DND-41 (cell line): ENCODE data around the gene PRKCE.

Experiments
- ATAC-seq: fragments of 200-7000 bp; cut with Tn5 transposase; 3 replicates; pipeline ENCODE4 v1.9.1; 2021; ENCODE audit warnings: low read depth; ENCODE audit not compliant: insufficient read depth
- DNase-seq: peaks from one replicate; pipeline ENCODE4 v3.0.0-alpha.2; 2020
- H2AFZ ChIP-seq: 2 replicates; pipeline ENCODE4 v1.6.0; 2012; ENCODE audit warnings: low read depth, low read length
- H3K27ac ChIP-seq: 2 replicates; pipeline ENCODE4 v1.5.1; 2012; ENCODE audit warnings: low read length, inconsistent platforms
- H3K27me3 ChIP-seq: fragments of 200-600 bp; sonication (generic); 2 replicates; pipeline ENCODE4 v1.6.0; 2012; ENCODE audit warnings: low read length, mild to moderate bottlenecking, inconsistent platforms; ENCODE audit not compliant: insufficient read depth, poor library complexity
- H3K36me3 ChIP-seq: 2 replicates; pipeline ENCODE4 v1.5.1; 2012; ENCODE audit warnings: low read length, inconsistent platforms; ENCODE audit not compliant: insufficient read depth
- H3K4me1 ChIP-seq: 2 replicates; pipeline ENCODE4 v1.5.1; 2012; ENCODE audit warnings: mild to moderate bottlenecking, low read length; ENCODE audit not compliant: insufficient read depth
- H3K4me2 ChIP-seq: 2 replicates; pipeline ENCODE4 v1.6.0; 2012; ENCODE audit warnings: mild to moderate bottlenecking, moderate library complexity, low read length, inconsistent platforms; ENCODE audit not compliant: insufficient read depth
- H3K4me3 ChIP-seq, 2 experiments: fragments of 200-600 bp in 1 of 2; shearing (Covaris generic) in 1 of 2; 2 replicates each; pipeline ENCODE4 v1.5.1; 2012 to 2016; ENCODE audit warnings: inconsistent platforms in 2 of 2, low read length in 2 of 2, mild to moderate bottlenecking in 2 of 2, low read depth in 1 of 2, moderate library complexity in 1 of 2
- H3K79me2 ChIP-seq: 2 replicates; pipeline ENCODE4 v1.6.0; 2012; ENCODE audit warnings: low read length, inconsistent platforms; ENCODE audit not compliant: insufficient read depth
- H3K9ac ChIP-seq: 2 replicates; pipeline ENCODE4 v1.6.0; 2012; ENCODE audit warnings: low read depth, mild to moderate bottlenecking, inconsistent platforms, low read length, moderate library complexity
- H3K9me3 ChIP-seq: 2 replicates; pipeline ENCODE4 v1.5.1; 2012; ENCODE audit warnings: low read length, moderate library complexity, mild to moderate bottlenecking, inconsistent platforms; ENCODE audit not compliant: insufficient read depth, severe bottlenecking
- H4K20me1 ChIP-seq: 2 replicates; pipeline ENCODE4 v1.6.0; 2012; ENCODE audit warnings: low read length; ENCODE audit not compliant: insufficient read depth
- CTCF ChIP-seq: IDR thresholded peaks from 2 replicates; pipeline ENCODE4 v1.5.1; 2012; ENCODE audit warnings: borderline replicate concordance, low read length, moderate library complexity, mild to moderate bottlenecking; ENCODE audit not compliant: poor library complexity, severe bottlenecking; ENCODE audit errors: extremely low read depth
- EZH2 ChIP-seq: IDR thresholded peaks from 3 replicates; pipeline ENCODE4 v1.6.1; 2012; ENCODE audit warnings: borderline replicate concordance, low read depth, mild to moderate bottlenecking, moderate library complexity, low read length, inconsistent platforms; ENCODE audit not compliant: severe bottlenecking

Gene PRKCE

GRCh38 chr2:46193855-46194254, 542.4 kb downstream of the PRKCE start:
- peaks cover 6% of the 10 kb centered on the region for H3K4me1 ChIP-seq
- TF ChIP-seq EZH2 = no peak
- no peak for TF ChIP-seq CTCF
- H3K4me3 ChIP-seq = no peak overlapping the region
- H3K9me3 ChIP-seq = no peaks in the 10 kb centered on the region
- no peak overlapping the region for H3K4me2 ChIP-seq
- DNase-seq = no peak
- no peaks in the 10 kb centered on the region for H3K27me3 ChIP-seq
- no peak overlapping the region for H3K27ac ChIP-seq
- H3K36me3 ChIP-seq = no peaks in the 10 kb centered on the region
- no peaks in the 10 kb centered on the region for H3K79me2 ChIP-seq
- H2AFZ ChIP-seq = no peak overlapping the region
- H4K20me1 ChIP-seq = no peaks in the 10 kb centered on the region
- H3K9ac ChIP-seq = no peak overlapping the region
- no peak for ATAC-seq

GRCh38 chr2:46194856-46195255, 543.4 kb downstream of the PRKCE start:
- ATAC-seq = no peak
- Histone ChIP-seq H3K9me3 (no peaks in the 10 kb centered on the region), H3K27ac (no peak overlapping the region), H4K20me1 (no peaks in the 10 kb centered on the region), H3K4me3 (no peak overlapping the region), H3K4me2 (no peak overlapping the region), H3K4me1 (peaks cover 7% of the 10 kb centered on the region), H2AFZ (no peak overlapping the region), H3K79me2 (no peaks in the 10 kb centered on the region), H3K9ac (no peak overlapping the region), H3K36me3 (no peaks in the 10 kb centered on the region), H3K27me3 (no peaks in the 10 kb centered on the region)
- no peak for DNase-seq
- no peak for TF ChIP-seq EZH2

- TF ChIP-seq EZH2 = no peak
- no peak for TF ChIP-seq CTCF
- Histone ChIP-seq H3K4me3 (no peak overlapping the region), H4K20me1 (no peaks in the 10 kb centered on the region), H3K27me3 (no peaks in the 10 kb centered on the region), H2AFZ (no peak overlapping the region), H3K9ac (no peak overlapping the region), H3K9me3 (no peaks in the 10 kb centered on the region), H3K79me2 (no peaks in the 10 kb centered on the region), H3K4me2 (no peak overlapping the region), H3K4me1 (peaks cover 17% of the 10 kb centered on the region), H3K27ac (no peak overlapping the region), H3K36me3 (no peaks in the 10 kb centered on the region)
- DNase-seq = no peak
- ATAC-seq = no peak
These were observed 544.3 kb downstream of the PRKCE start for GRCh38 chr2:46195819-46196218.

GRCh38 chr2:46196871-46197462, 545.5 kb downstream of the PRKCE start:
- H3K36me3 ChIP-seq = no peaks in the 10 kb centered on the region
- H3K4me2 ChIP-seq = no peak overlapping the region
- no peak overlapping the region for H3K4me3 ChIP-seq
- 0 out of 2 replicates have a peak overlapping the region, but pooled peaks have one; percentile 23 for H3K27ac ChIP-seq
- H3K27me3 ChIP-seq = no peaks in the 10 kb centered on the region
- H4K20me1 ChIP-seq = no peaks in the 10 kb centered on the region
- peaks cover 27% of the 10 kb centered on the region for H3K4me1 ChIP-seq
- TF ChIP-seq CTCF (no peak), EZH2 (no peak)
- H3K79me2 ChIP-seq = no peaks in the 10 kb centered on the region
- no peak overlapping the region for H3K9ac ChIP-seq
- H3K9me3 ChIP-seq = no peaks in the 10 kb centered on the region
- H2AFZ ChIP-seq = no peak overlapping the region
- no peak; the same call in 2 of the 3 replicates for ATAC-seq
- DNase-seq = no peak
